ES-I3 (cell line): ENCODE data around the gene PRUNE2.
"Not testable (repeated sequence)": the region's sequence is repeated elsewhere in the genome, so short reads cannot be mapped to it uniquely, and the experiment has no call there.

ENCODE experiments used
- H3K36me3 ChIP-seq: 2 replicates; pipeline ENCODE4 v1.6.1; 2013; ENCODE audit warnings: mild to moderate bottlenecking, low read length, control low read depth, moderate library complexity; ENCODE audit not compliant: insufficient read depth
- H3K4me1 ChIP-seq: 2 replicates; pipeline ENCODE4 v1.6.1; 2013; ENCODE audit warnings: mild to moderate bottlenecking, control low read depth, low read length; ENCODE audit not compliant: insufficient read depth
- H3K9ac ChIP-seq: 2 replicates; pipeline ENCODE4 v1.6.1; 2013; ENCODE audit warnings: low read depth, mild to moderate bottlenecking, low read length, moderate library complexity
- H3K9me3 ChIP-seq: 2 replicates; pipeline ENCODE4 v1.6.1; 2013; ENCODE audit warnings: mild to moderate bottlenecking, low read length, moderate library complexity; ENCODE audit not compliant: control insufficient read depth, insufficient read depth

PRUNE2 gene

GRCh38 chr9:76608575-76609273, 297.2 kb downstream of the PRUNE2 start:
- H3K36me3 ChIP-seq = no peaks in the 10 kb centered on the region
- no peaks in the 10 kb centered on the region; the same call in 1 of the 2 replicates for H3K9me3 ChIP-seq
- no peaks in the 10 kb centered on the region for H3K4me1 ChIP-seq
- H3K9ac ChIP-seq = no peak overlapping the region

DNA sequence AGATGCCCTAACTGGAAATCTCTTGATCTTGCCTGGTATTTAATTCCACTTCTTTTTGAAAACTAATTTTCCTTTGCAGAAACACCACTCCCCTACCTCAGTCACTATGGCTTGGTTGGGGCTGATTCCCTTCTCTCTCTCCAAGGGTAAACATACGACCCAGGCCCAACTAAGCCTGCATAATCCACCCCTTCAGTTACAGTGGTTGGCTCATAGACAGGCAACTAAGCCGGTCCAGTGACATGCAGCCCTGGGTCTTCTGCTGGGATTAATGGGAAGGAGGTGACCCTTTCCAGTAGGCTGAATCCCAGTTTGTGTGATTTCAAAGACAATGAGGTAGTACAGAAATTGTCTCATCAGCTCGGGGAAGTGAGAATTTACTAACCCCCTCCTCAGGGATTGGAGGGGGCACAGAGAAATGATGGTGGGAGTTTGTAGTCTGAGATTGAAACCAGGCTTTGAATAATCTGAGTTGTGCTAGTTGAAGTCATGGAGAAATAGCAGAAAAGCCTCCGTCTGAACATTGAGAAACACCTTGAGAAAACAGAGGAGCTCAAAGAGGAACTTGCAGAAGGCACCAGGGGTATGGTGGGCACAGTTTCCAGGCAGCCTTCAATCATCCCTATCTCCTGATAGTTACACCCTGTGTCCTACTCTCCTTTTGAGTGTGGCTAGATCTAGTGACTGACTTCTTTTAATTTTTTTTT, 298.0 kb downstream of the PRUNE2 start:
- H3K4me1 ChIP-seq = no peaks in the 10 kb centered on the region
- no peak overlapping the region for H3K9ac ChIP-seq
- H3K9me3 ChIP-seq = no peaks in the 10 kb centered on the region; the same call in 1 of the 2 replicates
- H3K36me3 ChIP-seq = no peaks in the 10 kb centered on the region

DNA sequence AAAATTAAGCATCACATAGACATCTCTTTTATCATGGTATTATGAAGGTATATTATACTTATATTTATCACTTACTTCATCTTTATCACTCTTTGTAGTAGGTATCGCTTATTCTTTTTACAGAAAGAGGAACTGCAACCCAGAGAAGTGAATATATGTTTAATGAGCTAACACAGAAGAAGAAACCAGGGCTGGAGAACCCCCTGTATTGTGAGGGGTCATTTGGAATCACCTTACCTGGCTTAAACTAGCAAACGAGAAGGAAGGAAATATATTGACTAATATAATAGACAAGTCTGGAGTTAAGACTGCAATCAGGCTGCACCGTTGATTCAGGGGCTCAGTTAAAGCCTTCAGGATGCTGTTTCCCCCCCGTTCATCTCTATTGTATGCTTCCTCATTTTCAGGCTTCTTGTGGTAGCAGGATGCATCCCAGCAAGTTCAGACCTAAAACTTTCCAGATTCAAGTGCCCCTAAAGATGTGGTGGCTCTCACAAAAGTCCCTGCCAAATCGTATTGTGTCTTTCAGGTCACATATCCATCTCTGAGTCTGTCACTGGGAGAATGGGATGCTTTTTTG, 300.5 kb downstream of the PRUNE2 start:
- H3K9me3 ChIP-seq = no peaks in the 10 kb centered on the region; the same call in 1 of the 2 replicates
- H3K36me3 ChIP-seq = no peaks in the 10 kb centered on the region
- H3K9ac ChIP-seq = no peak overlapping the region
- H3K4me1 ChIP-seq = no peaks in the 10 kb centered on the region

DNA sequence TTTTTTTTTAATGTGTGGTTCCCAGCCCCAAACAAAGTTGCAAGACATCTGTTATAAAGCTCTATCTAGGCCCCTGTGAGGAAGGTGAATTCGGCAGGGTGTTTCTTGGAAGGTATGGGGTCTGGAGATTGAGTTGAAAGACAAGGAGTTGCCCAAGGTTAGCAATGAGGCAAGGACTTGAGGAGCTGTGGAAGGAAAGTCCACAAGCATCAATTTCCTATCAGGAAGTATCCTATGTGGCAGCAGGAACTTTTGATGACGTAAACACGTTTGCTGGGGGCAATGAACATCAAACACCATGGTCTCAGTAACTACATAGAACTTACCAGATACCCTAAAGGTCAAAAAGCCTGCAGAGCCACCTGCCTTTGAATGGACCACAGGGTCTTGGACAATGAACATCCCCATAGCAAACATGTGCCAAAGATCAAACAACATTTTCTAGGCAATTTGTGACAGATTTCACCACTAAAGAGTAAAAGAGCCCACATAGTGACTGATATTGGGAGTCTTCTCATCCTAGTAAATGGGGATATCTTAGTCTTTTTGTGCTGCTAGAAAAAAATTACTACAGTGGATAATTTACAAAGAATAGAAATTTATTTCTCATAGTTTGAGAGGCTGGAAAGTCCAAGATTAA, 301.9 kb downstream of the PRUNE2 start:
- Histone ChIP-seq H3K9ac (no peak overlapping the region), H3K36me3 (no peaks in the 10 kb centered on the region), H3K9me3 (no peaks in the 10 kb centered on the region; the same call in 1 of the 2 replicates), H3K4me1 (no peaks in the 10 kb centered on the region)

- no peaks in the 10 kb centered on the region for H3K9me3 ChIP-seq
- H3K36me3 ChIP-seq = no peaks in the 10 kb centered on the region
- no peak overlapping the region for H3K9ac ChIP-seq
- H3K4me1 ChIP-seq = no peaks in the 10 kb centered on the region
These were observed 302.4 kb downstream of the PRUNE2 start for GRCh38 chr9:76603448-76603895.

DNA sequence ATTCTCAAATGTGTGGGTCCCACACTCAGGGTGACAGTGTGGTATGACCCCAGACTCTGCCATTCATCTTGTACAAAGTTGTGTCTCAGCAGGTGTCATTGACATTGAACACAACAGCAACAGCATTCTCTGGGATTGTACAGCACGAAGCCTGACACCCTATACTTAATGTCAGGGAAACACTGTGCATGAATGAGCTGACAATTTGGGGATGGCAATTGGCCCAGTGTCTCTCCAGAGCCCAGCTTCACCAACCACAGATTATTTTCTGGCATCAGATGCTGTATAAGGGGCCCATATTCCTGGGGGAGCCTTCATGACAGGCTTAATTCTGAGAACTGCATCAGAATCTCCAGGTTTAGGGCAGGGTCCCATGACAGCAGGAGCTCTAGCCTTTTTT, 303.7 kb downstream of the PRUNE2 start:
- H3K9ac ChIP-seq = no peak overlapping the region
- H3K4me1 ChIP-seq = no peaks in the 10 kb centered on the region
- no peaks in the 10 kb centered on the region for H3K9me3 ChIP-seq
- H3K36me3 ChIP-seq = no peaks in the 10 kb centered on the region

DNA sequence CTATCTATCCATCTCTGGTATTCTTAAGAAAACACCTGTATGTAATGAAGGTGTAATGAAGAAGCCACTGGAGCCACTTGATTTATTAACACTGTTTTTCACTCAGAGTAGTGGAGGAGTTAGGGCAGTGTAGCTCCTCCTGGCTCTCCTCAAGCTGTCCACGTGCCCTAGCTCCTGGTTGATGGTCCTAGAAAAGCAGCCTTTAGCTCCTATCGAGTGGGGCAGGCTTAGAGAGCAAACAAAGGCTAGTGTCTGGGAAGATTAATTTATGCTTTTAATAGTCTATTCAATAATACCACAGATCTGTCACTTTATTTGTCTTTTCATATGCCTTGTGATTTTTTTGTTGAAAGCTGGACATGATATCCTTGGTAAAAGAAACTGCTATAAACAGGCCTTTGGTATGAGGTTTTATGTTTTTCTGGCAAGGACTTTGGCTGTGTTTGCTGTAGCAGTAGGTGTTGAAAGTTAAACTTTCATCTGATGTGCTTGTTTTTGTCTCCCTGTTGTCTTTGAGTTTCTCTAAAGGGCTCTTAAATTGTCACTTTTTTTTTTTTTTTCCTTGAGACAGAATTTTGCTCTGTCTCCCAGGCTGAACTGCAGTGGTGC, 305.8 kb downstream of the PRUNE2 start:
- H3K9ac ChIP-seq = no peak overlapping the region

GRCh38 chr9:76598981-76599380, 306.9 kb downstream of the PRUNE2 start:
- Histone ChIP-seq H3K9ac (no peak overlapping the region), H3K4me1 (peaks cover 16% of the 10 kb centered on the region; the same call in 1 of the 2 replicates), H3K9me3 (no peaks in the 10 kb centered on the region), H3K36me3 (no peaks in the 10 kb centered on the region)

More for the DNA sequence above, 305.8 kb downstream of the PRUNE2 start:
- Histone ChIP-seq H3K9me3 (no peaks in the 10 kb centered on the region), H3K4me1 (peaks cover 8% of the 10 kb centered on the region; the same call in 1 of the 2 replicates), H3K36me3 (no peaks in the 10 kb centered on the region)

DNA sequence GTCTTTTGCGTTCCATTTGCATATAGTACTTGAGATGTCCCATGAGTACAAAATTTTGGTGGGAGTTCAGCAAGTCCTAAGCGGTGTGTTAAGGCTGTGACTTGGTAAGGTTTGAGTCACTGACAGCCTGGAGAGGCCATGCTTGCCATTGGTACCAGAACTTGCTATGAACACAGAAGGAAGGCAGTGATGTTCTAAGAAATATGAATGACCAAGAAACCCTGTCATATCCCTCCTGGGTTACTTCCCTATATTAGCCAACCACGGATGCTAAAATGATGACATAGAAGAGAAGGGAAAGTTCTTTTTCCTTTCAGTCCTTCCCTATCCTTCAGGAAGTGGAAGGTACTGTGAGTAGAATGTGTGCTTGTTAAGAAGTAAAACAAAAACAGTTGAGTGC, 310.3 kb downstream of the PRUNE2 start:
- Histone ChIP-seq H3K9ac (no peak overlapping the region), H3K4me1 (peaks cover 32% of the 10 kb centered on the region)

DNA sequence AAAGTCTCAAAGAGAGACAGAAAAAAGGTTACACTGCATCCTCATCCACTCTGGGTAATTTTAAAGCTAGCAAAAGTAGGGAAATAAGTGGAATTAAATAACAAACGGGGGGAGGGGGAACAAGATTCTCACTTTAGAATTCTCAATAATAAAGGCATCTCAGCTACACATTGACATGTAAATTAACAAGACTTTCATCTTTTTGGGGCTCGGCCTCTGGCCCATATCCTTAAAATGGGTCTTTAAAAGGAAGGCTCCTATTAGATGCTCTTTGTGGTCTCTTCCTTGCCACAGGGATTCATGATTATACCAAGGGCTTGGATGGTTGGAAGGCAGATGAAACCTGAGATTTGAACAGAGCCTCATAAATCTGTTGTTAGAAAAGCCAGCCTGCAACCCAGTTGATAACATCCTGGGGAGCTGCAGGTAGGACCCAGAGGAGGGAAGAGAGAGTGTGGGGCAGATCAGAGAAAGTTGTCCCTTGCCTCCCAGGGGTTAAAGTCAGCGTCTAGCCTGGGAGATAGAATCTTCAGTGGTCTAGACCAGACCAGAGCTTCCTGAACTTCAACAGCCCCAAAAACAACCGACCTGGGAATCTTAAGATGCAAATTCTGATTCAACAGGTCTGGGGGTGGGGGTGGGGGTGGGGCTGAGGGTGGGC, 311.0 kb downstream of the PRUNE2 start:
- H3K9ac ChIP-seq = no peak overlapping the region
- no peaks in the 10 kb centered on the region for H3K9me3 ChIP-seq
- peaks cover 32% of the 10 kb centered on the region for H3K4me1 ChIP-seq
- no peaks in the 10 kb centered on the region for H3K36me3 ChIP-seq

More for the DNA sequence above, 310.3 kb downstream of the PRUNE2 start:
- no peaks in the 10 kb centered on the region for H3K9me3 ChIP-seq
- H3K36me3 ChIP-seq = no peaks in the 10 kb centered on the region

GRCh38 chr9:76593961-76594735, 311.8 kb downstream of the PRUNE2 start:
- peaks cover 32% of the 10 kb centered on the region for H3K4me1 ChIP-seq
- not testable (repeated sequence) for H3K36me3 ChIP-seq, H3K9me3 ChIP-seq, H3K9ac ChIP-seq

GRCh38 chr9:76592974-76593347, 313.0 kb downstream of the PRUNE2 start:
- no peaks in the 10 kb centered on the region for H3K9me3 ChIP-seq
- H3K4me1 ChIP-seq = peaks cover 32% of the 10 kb centered on the region
- no peaks in the 10 kb centered on the region for H3K36me3 ChIP-seq
- H3K9ac ChIP-seq = no peak overlapping the region
